ENCODE measurements around the gene ZNF407.

DNA sequence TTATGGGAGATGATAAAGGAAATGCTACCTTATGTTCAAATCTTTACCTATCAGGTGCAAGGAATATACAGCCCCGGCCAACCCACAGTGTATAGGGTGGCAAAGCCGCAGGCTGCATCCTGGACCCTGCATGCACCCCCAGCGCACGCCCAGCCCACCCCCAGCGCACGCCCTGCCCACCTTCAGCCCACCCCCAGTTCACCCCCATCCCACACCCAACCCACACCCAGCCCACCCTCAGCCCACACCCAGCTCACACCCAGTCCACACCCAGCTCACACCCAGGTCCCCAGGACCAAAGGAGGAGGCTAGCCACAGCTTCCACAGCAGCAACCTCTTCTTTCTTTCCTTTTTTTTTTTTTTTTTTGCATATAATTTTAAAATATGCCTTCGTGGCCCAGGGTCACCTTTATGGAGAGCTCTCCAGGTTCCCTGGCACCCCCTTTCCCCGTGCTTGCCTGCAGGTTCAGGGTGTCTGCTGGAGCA is 490.4 kb downstream of the ZNF407 start:
- TF ChIP-seq POLR2A (IDR thresholded peaks at IDR 0.05) (no peak), EP300 (IDR thresholded peaks at IDR 0.05) (no peak)
- TF ChIP-seq, protein P1, sequence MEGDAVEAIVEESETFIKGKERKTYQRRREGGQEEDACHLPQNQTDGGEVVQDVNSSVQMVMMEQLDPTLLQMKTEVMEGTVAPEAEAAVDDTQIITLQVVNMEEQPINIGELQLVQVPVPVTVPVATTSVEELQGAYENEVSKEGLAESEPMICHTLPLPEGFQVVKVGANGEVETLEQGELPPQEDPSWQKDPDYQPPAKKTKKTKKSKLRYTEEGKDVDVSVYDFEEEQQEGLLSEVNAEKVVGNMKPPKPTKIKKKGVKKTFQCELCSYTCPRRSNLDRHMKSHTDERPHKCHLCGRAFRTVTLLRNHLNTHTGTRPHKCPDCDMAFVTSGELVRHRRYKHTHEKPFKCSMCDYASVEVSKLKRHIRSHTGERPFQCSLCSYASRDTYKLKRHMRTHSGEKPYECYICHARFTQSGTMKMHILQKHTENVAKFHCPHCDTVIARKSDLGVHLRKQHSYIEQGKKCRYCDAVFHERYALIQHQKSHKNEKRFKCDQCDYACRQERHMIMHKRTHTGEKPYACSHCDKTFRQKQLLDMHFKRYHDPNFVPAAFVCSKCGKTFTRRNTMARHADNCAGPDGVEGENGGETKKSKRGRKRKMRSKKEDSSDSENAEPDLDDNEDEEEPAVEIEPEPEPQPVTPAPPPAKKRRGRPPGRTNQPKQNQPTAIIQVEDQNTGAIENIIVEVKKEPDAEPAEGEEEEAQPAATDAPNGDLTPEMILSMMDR (IDR thresholded peaks at IDR 0.05), result no peak

All from stomach (tissue), 4 donors.